Stimulated activated CD8-positive, alpha-beta memory T cell treated with anti-CD3 and anti-CD28 coated beads, Interleukin-15, amount 100 ng/mL, for 1 hour (primary cell): ENCODE data around the gene MBD3L3.
"Not testable (repeated sequence)": the region's sequence is repeated elsewhere in the genome, so short reads cannot be mapped to it uniquely, and the experiment has no call there.

Experiments used
- DNase-seq: peaks from one replicate; pipeline ENCODE4 v3.0.0-alpha.2; 2020; ENCODE audit warnings: low read depth

Gene MBD3L3

DNA sequence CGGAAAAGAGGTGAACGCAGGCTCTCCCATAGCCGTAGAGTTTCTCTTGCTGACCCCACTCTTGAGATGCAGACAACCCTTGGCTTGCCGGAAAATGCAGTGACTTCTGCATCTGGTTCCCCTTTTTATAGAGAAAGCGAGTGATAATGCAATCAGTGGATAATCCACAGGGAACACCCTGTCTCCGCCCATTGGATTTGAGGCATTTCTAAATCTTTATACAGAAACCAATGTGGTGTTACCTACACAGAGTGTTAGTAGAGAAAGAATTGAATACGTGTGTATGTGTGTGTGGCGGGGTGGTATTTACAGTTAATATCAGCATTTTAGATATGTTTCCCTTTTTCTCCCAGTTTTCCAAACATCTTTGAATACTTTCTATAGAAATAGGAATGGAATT lies at the start of gene MBD3L3:
TSS of gene MBD3L3 (minus strand) at position 101 of the 400 bp plus-strand sequence. CDS start at position 30, 71 bp downstream.
- not testable (repeated sequence) for DNase-seq

DNA sequence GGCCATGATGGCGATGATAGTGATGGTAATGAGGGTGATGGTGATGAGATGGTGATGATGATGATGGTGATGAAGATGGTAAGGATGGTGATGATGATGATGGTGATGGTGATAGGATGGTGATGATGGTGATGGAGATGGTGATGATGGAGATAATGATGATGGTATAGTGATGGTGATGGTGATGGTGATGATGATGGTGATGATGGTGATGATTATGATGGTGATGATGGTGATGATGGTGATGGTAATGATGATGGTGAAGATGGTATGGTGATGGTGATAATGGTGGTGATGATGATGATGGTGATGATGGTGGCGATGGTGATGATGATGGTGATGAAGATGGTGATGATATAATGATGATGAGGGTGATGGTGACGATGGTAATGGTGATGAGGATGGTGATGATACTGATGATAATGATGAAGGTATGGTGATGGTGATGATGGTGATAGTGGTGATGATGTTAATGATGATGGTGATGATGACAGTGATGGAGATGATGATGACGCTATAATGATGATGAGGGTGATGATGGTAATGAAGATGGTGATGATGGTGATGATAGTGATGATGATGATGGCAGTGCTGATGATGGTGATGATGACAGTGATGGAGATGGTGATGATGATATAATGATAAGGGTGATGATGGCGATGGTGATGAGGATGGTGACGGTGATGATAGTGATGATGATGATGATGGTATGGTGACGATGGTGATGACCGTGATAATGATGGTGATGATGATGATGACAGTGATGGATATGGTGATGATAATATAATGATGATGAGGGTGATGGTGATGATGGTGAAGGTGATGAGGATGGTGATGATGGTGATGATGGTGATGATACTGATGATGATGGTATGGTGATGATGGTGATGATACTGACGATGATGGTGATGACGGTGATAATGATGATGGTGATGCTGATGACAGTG lies 48.5 kb upstream of the MBD3L3 start:
- DNase-seq = no peak

DNA sequence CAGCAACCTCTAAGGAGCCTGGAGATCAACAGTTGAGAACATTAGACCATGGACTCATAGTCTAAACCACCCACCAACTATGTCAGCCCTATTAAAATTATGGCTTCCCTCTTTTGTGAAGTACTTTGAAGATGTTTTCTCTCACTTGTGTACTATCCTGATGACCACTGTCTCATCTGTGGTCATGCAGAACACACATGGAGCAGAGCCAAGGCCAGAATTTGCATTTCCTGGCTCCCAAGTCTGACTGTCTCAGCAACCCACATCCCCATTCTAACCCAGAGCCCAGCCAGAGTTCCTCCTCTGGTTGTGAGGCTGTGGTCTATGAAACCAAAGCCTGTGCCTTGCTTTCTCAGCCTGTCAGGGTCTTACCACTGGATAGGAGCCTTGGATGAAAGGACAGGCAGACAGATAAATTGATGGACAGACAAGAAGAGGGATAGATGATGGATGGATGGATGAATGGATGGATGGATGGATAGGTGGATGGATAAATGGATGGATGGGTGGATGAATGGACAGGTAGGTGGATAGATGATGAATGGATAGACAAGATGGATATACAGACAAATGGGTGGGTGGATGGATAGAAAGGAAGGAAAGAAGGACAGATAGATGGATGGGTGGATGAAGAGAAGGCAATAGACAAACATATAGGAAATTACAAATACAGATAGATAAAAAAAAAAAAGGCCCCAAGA lies 46.4 kb upstream of the MBD3L3 start:
- DNase-seq = no peak

DNA sequence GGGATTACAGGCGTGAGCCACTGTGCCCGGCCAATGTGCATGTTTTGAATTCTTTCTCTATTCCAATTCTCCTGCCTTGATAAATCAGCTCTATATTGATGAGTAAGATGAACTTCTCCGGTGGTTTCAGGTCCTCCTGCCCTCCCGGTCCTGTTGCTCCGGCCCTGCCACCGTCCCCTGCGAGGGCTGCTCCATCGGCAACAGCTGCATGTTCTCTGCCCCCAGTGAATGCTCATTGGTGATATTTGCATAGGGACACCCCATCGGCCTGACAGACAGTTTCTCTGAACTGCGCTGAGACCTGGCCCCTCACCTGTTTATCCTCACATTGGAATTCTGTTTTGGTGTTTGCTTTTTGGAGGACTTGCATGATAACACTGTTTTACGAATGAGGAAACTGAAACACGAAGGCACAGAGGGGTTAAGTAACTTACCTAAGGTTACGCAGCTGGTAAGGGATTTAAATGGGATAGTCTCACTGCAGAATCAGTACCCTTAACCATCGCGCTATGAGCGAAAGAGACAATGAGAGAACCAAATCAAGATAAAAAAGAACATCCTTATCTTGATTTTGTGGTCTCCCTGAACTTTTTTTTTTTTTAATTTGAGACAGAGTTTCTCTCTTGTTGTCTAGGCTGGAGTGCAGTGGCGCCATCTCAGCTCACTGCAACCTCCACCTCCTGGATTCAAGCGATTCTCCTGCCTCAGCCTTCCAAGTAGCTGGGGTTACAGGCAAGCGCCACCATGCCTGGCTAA lies 43.2 kb upstream of the MBD3L3 start:
- no peak for DNase-seq

DNA sequence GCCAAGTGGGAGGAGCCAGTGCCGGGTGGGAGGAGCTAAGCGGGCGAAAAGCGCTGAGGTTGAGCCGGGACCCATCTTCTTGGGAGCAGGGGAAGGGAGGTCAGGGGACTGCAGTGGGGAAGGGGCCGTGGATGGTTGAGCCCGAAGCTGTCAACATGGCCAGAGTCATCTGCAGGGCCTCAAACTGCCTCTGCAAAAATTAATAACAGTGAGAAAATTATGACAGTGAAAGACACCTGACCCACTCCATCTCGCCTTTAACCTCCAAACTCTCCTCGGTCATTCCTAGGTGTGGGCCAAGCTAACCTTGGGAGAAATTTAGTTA lies 41.1 kb upstream of the MBD3L3 start:
- no peak for DNase-seq

DNA sequence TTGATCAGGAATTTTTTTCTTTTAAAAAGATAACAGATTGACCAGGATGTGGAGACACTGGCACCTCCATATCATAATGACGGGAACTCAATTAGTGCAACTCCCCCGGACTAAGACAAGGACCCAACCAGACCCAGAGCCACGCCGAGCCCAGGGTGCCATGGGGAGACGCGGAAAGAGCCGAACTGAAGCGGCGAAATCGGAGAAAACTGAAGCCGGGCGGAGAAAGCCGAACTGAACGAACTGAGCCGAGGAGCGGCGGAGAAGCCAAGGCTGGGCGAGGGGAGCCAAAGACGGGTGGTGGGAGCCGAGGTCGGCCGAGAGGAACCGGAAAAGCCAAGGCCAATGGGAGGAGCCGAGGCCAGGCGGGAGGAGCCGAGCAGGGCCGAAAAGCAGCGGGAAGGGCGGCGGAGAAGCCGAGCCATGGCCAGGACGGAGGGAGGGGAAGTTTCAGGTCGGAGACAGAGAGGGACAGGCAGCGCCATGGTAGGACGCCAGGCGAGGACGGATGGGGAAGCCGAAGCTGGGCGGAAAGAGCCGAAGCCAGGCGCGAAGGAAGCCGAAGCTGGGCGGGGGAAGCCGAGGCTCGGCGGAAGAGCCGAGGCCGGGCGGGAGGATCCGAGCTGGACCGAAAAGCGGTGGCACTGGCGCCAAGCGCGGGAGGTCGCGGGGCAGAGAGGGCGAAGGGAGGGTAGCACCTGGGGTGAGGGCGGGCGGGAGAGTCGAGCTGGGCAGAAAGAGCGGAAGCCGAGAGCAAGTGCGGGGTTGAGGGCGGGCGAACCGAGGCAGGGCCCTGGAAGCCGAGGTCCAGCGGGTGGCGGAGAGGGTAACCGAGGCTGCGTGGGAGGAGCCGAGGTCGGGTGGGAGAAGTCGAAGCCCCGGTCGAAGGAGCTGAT lies 40.5 kb upstream of the MBD3L3 start:
- DNase-seq = peak; percentile 73

DNA sequence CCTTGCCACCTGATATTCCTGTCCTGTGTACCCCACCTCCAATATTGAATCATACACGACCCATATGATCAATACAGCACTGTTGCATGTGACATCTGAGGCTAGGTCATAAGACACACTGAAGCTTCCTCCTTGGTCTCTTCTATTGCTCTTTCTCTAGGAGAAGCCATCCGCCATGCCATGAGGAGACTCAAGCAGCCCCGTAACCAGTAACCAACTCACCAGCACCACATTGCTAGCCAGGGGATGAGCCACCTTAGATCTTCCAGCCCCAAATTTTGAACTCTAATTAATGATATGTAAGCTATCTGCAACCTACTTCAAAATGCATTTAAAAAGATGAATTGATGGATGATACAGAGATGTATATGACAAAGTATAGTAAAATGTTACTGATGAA lies 39.6 kb upstream of the MBD3L3 start:
- DNase-seq = no peak

DNA sequence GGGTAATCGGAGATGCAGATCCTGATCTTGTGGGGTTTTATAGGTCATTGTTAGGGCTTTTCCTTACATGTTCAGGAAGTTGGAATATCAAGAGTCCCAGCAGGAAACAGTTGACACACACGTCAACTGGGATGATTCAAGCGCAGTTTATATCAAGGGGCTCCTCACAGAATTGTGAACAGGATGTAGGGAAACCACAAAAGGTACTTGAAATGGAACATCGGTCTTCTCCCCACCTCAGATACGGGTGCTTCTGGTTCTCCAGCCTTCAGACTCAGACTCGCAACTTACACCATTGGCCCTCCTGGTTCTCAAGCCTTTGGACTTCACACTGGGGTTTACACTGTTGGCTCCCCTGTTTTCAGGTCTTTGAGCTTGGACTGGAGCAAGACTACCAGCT lies 30.5 kb upstream of the MBD3L3 start:
- no peak for DNase-seq

DNA sequence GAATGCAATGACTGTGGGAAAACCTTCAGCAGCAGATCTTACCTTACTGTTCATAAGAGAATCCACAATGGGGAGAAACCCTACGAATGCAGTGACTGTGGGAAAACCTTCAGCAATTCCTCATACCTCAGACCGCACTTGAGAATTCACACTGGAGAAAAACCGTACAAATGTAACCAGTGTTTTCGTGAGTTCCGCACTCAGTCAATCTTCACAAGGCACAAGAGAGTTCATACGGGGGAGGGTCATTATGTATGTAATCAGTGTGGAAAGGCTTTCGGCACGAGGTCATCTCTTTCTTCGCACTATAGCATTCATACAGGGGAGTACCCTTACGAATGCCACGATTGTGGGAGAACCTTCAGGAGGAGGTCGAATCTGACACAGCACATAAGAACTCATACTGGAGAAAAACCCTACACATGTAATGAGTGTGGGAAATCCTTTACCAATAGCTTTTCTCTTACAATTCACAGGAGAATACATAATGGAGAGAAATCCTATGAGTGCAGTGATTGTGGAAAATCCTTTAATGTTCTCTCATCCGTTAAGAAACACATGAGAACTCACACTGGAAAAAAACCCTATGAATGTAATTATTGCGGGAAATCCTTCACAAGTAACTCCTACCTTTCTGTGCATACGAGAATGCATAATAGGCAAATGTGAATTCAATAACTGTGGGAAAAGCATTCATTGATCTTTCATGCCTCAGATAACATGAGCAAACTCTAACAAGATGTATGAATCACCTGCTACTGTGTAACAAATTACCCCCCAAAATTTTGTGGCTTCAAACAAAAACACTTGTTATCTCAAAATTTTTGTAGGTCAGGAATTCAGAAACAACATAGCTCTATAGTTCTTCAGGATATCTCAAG lies 24.8 kb upstream of the MBD3L3 start:
- no peak for DNase-seq

DNA sequence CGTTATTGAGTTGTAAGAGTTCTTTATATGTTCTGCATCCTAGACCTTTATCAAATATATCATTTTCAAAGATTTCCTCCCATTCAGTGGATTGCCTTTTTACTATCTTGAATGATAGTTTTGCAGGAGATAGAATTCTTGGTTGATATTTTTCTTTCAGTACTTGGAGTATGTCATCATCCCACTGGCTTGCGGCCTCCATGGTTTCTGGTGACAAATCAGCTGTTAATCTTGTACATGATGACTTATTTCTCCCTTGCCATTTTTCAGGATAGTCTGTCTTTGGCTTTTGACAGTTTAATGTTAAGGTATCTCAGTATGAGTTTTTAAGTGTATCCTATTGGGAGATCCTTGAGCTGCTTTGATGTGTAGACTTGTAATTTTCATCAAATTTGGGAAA lies 19.5 kb upstream of the MBD3L3 start:
- no peak for DNase-seq

DNA sequence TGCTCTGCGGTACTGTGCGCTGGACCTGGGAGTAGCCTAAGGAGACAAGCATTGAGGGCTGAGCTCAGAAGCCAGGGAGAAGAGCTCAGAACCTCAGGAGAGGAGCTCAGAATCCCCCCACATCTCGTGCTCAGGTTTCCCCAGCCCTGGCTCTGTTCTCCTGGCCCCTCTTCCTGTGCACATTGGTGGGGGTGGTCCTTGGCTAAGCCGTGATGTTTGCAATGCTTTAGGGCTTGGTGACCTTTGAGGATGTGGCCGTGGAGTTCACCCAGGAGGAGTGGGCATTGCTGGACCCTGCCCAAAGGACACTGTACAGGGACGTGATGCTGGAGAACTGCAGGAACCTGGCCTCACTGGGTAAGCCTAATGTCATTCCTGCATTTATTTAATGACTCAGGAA lies 17.7 kb upstream of the MBD3L3 start:
- no peak for DNase-seq

DNA sequence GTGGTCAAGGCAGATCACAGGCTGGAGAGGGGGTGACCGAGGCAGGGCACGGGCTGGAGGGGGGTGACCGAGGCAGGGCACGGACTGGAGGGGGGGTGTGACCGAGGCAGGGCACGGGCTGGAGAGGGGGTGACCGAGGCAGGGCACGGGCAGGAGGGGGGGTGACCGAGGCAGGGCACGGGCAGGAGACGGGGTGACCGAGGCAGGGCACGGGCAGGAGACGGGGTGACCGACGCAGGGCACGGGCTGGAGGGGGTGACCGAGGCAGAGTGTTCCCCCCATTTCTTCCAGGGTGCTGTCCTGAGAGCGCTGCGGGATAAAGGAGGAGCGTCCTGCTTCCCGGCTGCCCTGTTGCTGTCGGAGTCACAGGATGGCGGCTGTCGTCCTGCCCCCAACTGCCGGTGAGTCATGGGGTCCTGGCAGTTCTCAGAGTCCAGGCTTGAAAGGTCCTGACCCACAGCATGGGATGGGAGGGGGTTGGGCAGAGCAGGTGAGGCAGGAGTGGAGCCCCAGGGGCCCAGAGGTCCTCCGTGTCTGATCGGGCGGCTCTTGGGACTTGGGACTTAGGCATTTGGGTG lies 16.3 kb upstream of the MBD3L3 start:
- no peak for DNase-seq

DNA sequence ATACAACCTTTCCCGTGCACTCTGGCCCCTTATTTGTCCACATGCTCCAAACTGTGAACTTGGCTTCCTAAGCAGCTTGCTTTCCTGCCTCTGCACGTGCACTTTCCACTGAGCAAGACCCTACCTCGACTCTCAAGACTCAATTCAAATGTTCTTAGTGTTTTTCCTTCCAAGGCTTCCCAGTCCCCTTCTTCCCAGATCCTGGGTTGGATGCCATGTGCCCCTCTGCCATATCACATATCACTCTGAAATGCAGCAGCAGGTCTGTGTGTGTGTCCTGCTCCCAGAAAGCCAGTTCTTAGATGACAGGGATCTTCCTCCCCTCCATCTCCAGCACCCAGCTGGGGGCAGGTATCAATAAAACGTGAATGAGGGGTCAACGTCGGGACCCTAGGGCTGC lies 14.1 kb upstream of the MBD3L3 start:
- no peak for DNase-seq

DNA sequence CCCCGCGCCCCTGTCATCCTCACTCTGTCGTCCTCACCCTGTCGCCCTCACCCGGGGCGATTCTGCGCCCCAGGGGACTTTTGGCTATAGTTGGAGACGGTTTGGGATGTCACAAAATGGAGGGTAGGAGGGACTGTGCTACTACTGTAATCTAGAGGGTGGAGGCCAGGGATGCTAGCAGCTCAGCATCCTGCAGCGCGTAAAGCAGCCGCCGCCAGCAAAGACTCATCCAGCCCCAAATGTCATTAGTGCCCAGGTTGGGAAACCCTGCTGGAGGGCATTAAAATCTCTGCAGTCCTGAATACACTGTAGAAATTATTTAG lies 11.4 kb upstream of the MBD3L3 start:
- no peak for DNase-seq

DNA sequence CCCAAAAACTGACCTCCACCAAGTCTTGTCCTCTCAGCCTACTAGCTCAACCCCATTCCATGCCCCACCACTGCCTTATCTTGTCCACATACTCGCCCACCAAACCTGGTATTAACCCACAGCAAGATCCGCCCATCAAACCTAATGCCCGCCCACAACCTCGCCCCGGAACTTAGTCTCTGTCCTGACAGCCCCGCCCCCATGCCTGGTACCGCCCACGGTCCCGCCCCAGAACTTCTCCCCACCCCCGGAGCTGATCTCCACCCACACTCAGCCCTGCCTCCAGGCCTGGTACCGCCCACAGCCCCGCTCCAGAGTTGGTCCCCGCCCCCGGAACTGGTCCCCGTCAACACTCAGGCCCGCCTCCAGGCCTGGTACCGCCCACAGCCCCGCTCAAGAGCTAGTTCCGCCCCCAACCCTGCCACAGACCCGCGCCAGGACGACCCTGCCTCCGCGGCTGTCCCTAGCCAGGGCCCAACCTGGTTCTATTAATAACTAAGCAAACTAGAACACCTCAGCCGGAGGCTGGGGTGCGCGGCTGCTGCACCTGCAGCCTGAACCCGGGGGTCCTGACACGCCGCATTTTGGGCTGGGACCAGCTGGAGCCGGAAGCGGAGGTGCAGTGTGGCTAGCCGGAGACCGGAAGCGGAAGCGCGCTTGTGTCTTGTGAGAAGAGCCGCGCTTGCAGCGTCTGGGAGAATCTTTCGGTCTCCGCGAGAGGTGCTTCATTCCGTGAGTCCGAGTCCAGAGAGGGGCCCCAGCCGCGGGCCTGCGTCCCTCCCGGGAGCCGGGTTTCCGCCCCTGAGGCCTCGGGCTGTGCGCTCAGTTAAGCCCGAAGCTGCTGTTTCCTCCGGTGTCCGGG lies 10.8 kb upstream of the MBD3L3 start, which contains the start of gene ZNF557:
TSS of gene ZNF557 (plus strand) at position 662 of the 862 bp plus-strand sequence. CDS start 5,372 bp downstream, outside the sequence.
- peak; percentile 98 for DNase-seq

DNA sequence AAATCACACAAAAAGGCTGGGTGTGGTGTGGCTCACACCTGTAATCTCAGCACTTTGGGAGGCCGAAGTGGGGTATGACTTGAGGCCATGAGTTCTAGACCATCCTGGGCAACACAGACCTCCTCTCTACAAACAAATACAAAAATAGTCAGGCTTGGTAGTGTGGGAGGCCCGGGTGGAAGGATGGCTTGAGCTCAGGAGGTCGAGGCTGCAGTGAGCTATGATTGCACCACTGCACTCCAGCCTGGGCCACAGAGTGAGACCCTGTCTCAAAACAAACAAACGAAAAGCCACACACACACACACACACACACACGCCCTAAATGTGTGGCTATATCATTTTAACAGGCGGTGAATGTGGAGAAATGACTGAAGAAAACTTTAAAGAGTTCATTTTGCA lies 10.1 kb upstream of the MBD3L3 start:
- no peak for DNase-seq

DNA sequence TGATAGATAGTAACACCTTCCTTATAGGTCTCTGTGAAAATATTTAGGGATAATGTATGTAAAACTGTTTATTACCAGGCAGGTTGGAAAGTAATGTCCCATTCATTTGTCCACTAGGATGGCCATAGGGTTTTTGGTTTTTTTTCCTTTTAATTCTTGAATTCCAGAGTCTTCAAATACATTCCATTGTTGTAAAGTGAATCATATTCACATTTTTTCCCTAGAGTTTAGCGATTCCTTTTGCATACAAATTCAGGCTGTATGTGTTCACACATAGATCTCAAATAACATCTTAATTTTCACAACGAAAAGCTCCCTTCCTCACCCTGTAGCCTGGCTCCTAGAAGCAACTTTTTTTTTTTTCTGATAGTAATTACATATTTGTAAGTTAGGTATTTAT lies 9.2 kb upstream of the MBD3L3 start:
- no peak for DNase-seq

DNA sequence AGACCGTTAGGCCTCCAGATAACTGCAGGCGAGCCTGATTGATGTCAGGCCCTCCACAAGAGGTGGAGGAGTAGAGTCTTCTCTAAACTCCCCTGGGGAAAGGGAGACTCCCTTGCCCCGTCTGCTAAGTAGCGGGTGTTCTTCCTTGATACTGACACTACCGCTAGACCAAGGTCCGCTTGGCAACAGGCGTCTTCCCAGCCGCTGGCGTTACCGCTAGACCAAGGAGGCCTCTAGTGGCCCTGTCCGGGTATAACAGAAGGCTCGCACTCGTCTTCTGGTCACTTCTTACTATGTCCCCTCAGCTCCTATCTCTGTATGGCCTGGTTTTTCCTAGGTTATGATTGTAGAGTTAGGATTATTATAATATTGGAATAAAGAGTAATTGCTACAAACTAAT lies 8.6 kb upstream of the MBD3L3 start:
- not testable (repeated sequence) for DNase-seq

DNA sequence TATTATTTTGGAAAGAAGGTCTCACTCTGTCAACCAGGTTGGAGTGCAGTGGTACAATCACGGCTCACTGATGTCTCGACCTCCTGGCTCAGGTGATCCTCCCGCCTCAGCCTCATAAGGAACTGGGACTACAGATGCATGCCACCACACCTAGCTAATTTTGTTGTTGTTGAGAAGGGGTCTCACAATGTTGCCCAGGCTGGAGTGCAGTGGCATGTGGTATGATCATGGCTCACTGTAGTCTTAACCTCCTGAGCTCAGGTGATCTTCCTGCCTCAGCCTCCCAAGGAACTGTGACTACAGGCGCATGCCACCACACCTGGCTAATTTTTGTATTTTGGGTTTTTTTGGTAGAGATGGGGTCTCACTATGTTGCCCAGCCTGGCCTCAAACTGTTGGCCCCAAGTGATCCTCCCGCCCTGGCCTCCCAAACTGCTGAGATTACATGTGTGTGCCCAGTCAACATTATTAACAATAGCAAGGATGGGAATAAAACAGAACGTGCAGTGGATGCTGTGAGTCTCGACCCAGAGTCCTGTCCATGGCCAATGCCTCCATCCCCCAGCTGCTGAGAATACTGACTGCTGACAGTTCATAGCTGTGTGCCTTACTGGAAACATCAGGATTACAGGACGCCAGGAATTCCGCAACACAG lies 5.4 kb upstream of the MBD3L3 start:
- DNase-seq = no peak
